ENCODE results near the gene FALEC. TPM values are rescaled to one million over a fixed set of nuclear protein-coding genes. Genes with fewer than 3 reads are reported as not detected.

Gene FALEC
- total RNA-seq, 1 donor from 2014 or later: 0.43 TPM

- FAIRE-seq: no peak
- Histone ChIP-seq H2AFZ (ENCODE audit: low read depth, low read length) (no peak overlapping the region), H3K27ac (ENCODE audit: low read depth, low read length) (peak overlapping the region; percentile 98), H3K27me3 (ENCODE audit: insufficient read depth, low read length) (no peaks in the 10 kb centered on the region), H3K79me2 (ENCODE audit: insufficient read depth, low read length) (peaks cover 69% of the 10 kb centered on the region), H4K20me1 (ENCODE audit: insufficient read depth, low read length) (peaks cover 54% of the 10 kb centered on the region), H3K4me3 (ENCODE audit: insufficient read depth, low read depth, low read length) (peak overlapping the region; percentile 98), H3K9ac (ENCODE audit: low read length) (peak overlapping the region; percentile 98), H3K36me3 (ENCODE audit: insufficient read depth, low read length) (peaks cover 45% of the 10 kb centered on the region), H3K4me1 (ENCODE audit: insufficient read depth, low read length) (peaks cover 27% of the 10 kb centered on the region), H3K4me2 (ENCODE audit: low read length) (peak overlapping the region; percentile 96), H3K9me3 (ENCODE audit: insufficient read depth, low read depth, low read length) (no peaks in the 10 kb centered on the region)
- TF ChIP-seq EZH2 (IDR thresholded peaks at IDR 0.05; ENCODE audit: insufficient read depth, low read length) (no peak), CTCF (IDR thresholded peaks at IDR 0.05; ENCODE audit: insufficient read depth, low read depth, low read length) (no peak)
- DNase-seq (ENCODE audit: low read depth): peak; percentile 87
- H3K4me1 Mint-ChIP-seq (ENCODE audit: low read depth, unreplicated experiment): peaks cover 4% of the 10 kb centered on the region
- H3K27ac Mint-ChIP-seq (ENCODE audit: unreplicated experiment): peak overlapping the region; percentile 99
- no peaks in the 10 kb centered on the region for H3K9me3 Mint-ChIP-seq (ENCODE audit: unreplicated experiment)
- peak overlapping the region; percentile 100 for H3K4me3 Mint-ChIP-seq (ENCODE audit: unreplicated experiment)
- H3K27me3 Mint-ChIP-seq (ENCODE audit: low read depth, unreplicated experiment): no peaks in the 10 kb centered on the region
- H3K36me3 Mint-ChIP-seq (ENCODE audit: low read depth, unreplicated experiment): peaks cover 47% of the 10 kb centered on the region
Measured at GRCh38 chr1:150578272-150579109, 62.9 kb downstream of the FALEC start.

DNA sequence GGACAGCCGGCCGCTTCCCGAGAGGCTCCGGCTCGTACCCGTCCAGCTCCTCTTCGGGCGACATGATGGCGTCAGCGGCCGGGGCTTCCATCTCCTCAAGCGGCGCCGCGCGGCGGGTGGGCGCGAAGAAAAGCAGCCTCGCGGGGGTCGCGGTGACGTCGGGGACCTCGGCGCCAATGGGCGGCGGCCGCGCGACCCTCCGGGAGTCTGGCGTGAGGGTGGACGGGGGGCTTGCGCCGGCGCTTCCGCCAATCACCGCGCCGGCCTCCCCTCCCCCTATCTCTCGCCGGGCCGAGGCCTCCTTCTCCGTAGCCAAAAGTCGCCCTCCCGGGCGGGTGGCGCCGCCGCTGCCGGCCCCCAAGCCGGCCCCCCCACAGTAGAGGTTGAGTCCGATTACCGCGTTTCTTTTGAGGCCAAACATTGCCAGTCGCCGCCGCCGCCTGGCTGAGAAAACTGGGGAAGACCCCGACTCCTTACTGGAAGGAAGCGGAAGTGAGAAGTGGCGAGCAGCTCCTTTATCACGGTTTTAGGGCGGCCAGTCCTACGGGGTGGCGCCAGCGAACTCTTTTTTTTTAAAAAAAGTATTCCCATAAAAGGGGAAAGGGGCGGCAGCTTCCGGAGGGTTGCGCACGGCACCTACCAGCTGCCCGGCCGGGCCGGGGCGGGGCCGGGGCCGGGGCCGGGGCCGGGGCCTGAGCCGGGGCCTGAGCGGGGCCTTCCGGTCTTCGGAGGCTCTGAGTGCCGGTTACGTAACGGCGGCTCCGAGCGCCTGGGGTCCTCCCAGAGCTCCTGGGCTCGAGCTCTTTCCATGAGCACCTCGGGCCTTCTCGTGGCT, 63.8 kb downstream of the FALEC start, which contains the start of gene MCL1:
Gene MCL1 (minus strand): TSS at position 501 of the 835 bp plus-strand sequence. CDS start 80 bp downstream, at position 421.
- H3K27me3 ChIP-seq (ENCODE audit: insufficient read depth, low read length): no peaks in the 10 kb centered on the region
- peak within 1 kb of the TSS; percentile 98 for H3K27ac ChIP-seq (ENCODE audit: low read depth, low read length)
- H3K27ac Mint-ChIP-seq (ENCODE audit: unreplicated experiment): peak within 1 kb of the TSS; percentile 99
- no peaks in the 10 kb centered on the region for H3K27me3 Mint-ChIP-seq (ENCODE audit: low read depth, unreplicated experiment)
- H3K4me1 ChIP-seq (ENCODE audit: insufficient read depth, low read length): peaks cover 24% of the 10 kb centered on the region
- peaks cover 41% of the 10 kb centered on the region for H3K36me3 Mint-ChIP-seq (ENCODE audit: low read depth, unreplicated experiment)
- no peaks in the 10 kb centered on the region for H3K9me3 ChIP-seq (ENCODE audit: insufficient read depth, low read depth, low read length)
- H3K9me3 Mint-ChIP-seq (ENCODE audit: unreplicated experiment): no peaks in the 10 kb centered on the region
- peak within 1 kb of the TSS; percentile 98 for H3K4me3 ChIP-seq (ENCODE audit: insufficient read depth, low read depth, low read length)
- H3K79me2 ChIP-seq (ENCODE audit: insufficient read depth, low read length): peaks cover 62% of the 10 kb centered on the region
- H3K4me3 Mint-ChIP-seq (ENCODE audit: unreplicated experiment): peak within 1 kb of the TSS; percentile 100
- DNase-seq (ENCODE audit: low read depth): peak; percentile 92
- H3K9ac ChIP-seq (ENCODE audit: low read length): peak within 1 kb of the TSS; percentile 98
- peaks cover 47% of the 10 kb centered on the region for H4K20me1 ChIP-seq (ENCODE audit: insufficient read depth, low read length)
- peaks cover 2% of the 10 kb centered on the region for H3K4me1 Mint-ChIP-seq (ENCODE audit: low read depth, unreplicated experiment)
- no peak for FAIRE-seq
- peaks cover 40% of the 10 kb centered on the region for H3K36me3 ChIP-seq (ENCODE audit: insufficient read depth, low read length)
- TF ChIP-seq EZH2 (IDR thresholded peaks at IDR 0.05; ENCODE audit: insufficient read depth, low read length): no peak
- TF ChIP-seq CTCF (IDR thresholded peaks at IDR 0.05; ENCODE audit: insufficient read depth, low read depth, low read length): no peak
- H2AFZ ChIP-seq (ENCODE audit: low read depth, low read length): peak within 1 kb of the TSS; percentile 48
- H3K4me2 ChIP-seq (ENCODE audit: low read length): peak within 1 kb of the TSS; percentile 96
